Karpas-422 (cell line): ENCODE data around the gene CCND1. TPM values are rescaled to one million over a fixed set of nuclear protein-coding genes. Genes with fewer than 3 reads are reported as not detected.

Source experiments
- DNase-seq: peaks from one replicate; pipeline ENCODE4 v3.0.0-alpha.2; 2015
- H2AFZ ChIP-seq: fragments of 200-600 bp; sonication (generic); 2 replicates; pipeline ENCODE4 v1.6.1; 2014; ENCODE audit warnings: antibody characterized with exemption, low read length, mixed read lengths
- H3K27ac ChIP-seq: fragments of 200-600 bp; sonication (generic); 2 replicates; pipeline ENCODE4 v1.5.1; 2014; ENCODE audit warnings: mild to moderate bottlenecking, low read length, moderate library complexity
- H3K27me3 ChIP-seq: fragments of 200-600 bp; sonication (generic); 2 replicates; pipeline ENCODE4 v1.6.1; 2014; ENCODE audit warnings: low read length, mixed read lengths
- H3K36me3 ChIP-seq: fragments of 200-600 bp; sonication (generic); 2 replicates; pipeline ENCODE4 v1.6.1; 2014; ENCODE audit warnings: low read length, mixed read lengths; ENCODE audit not compliant: insufficient read depth
- H3K4me1 ChIP-seq: fragments of 200-600 bp; sonication (generic); 2 replicates; pipeline ENCODE4 v1.6.1; 2014; ENCODE audit warnings: mild to moderate bottlenecking, low read length, mixed read lengths
- H3K4me2 ChIP-seq: fragments of 200-600 bp; sonication (generic); 2 replicates; pipeline ENCODE4 v1.6.1; 2014; ENCODE audit warnings: low read length, low read depth, mild to moderate bottlenecking; ENCODE audit not compliant: poor library complexity, severe bottlenecking
- H3K4me3 ChIP-seq: fragments of 200-600 bp; sonication (generic); 2 replicates; pipeline ENCODE4 v1.5.1; 2014; ENCODE audit warnings: mild to moderate bottlenecking, antibody characterized with exemption, low read length, mixed read lengths
- H3K79me2 ChIP-seq: fragments of 200-600 bp; sonication (generic); 2 replicates; pipeline ENCODE4 v1.6.1; 2014; ENCODE audit warnings: mild to moderate bottlenecking, low read length, mixed read lengths
- H3K9ac ChIP-seq: fragments of 200-600 bp; sonication (generic); 2 replicates; pipeline ENCODE4 v1.6.0; 2014; ENCODE audit warnings: low read length
- H3K9me2 ChIP-seq: fragments of 200-600 bp; sonication (generic), shearing (Covaris generic); replicated peaks from 2 replicates; pipeline ENCODE4 v1.6.0; 2014; ENCODE audit warnings: mild to moderate bottlenecking, low read length, moderate library complexity; ENCODE audit not compliant: insufficient read depth
- H3K9me3 ChIP-seq: fragments of 300-700, 200-600 bp; sonication (generic); 2 replicates; pipeline ENCODE4 v1.6.1; 2014; ENCODE audit warnings: low read length, mixed read lengths
- H4K20me1 ChIP-seq: fragments of 200-600 bp; sonication (generic); 2 replicates; pipeline ENCODE4 v1.6.1; 2014; ENCODE audit warnings: mild to moderate bottlenecking, antibody characterized with exemption, low read length, low read depth; ENCODE audit not compliant: insufficient read depth
- total RNA-seq: library from RNA; depleted of rRNA; stranded (reverse); fragments of >200 nt; shearing (Covaris generic); gene quantifications from 2 replicates; pipeline ENCODE4 v1.2.3, GENCODE V29; 2014; ENCODE audit warnings: low replicate concordance; rRNA removed

Gene CCND1
- 0.54 and 4.3 TPM in 2 replicates for total RNA-seq

- Histone ChIP-seq H3K9ac (no peak within 1 kb of the TSS), H4K20me1 (no peaks in the 10 kb centered on the region), H3K36me3 (no peaks in the 10 kb centered on the region), H3K9me3 (no peaks in the 10 kb centered on the region), H3K9me2 (no peaks in the 10 kb centered on the region), H3K27ac (no peak within 1 kb of the TSS), H3K4me2 (peak within 1 kb of the TSS; percentile 56), H2AFZ (no peak within 1 kb of the TSS), H3K4me3 (no peak within 1 kb of the TSS), H3K4me1 (peaks cover 18% of the 10 kb centered on the region), H3K27me3 (no peaks in the 10 kb centered on the region), H3K79me2 (no peaks in the 10 kb centered on the region)
- peak; percentile 56 for DNase-seq
Measured at GRCh38 chr11:69640995-69641581, at the start of gene CCND1. TSS of gene CCND1 (plus strand) at chr11:69641156. CDS start at chr11:69641314, 158 bp downstream.

GRCh38 chr11:69592986-69593650 is 47.8 kb upstream of the CCND1 start:
- no peaks in the 10 kb centered on the region for H3K36me3 ChIP-seq
- no peaks in the 10 kb centered on the region for H3K9me3 ChIP-seq
- no peak overlapping the region for H2AFZ ChIP-seq
- H3K9me2 ChIP-seq = no peaks in the 10 kb centered on the region
- H3K27ac ChIP-seq = no peak overlapping the region
- H3K27me3 ChIP-seq = no peaks in the 10 kb centered on the region
- H4K20me1 ChIP-seq = no peaks in the 10 kb centered on the region
- no peak overlapping the region for H3K4me3 ChIP-seq
- no peak overlapping the region for H3K9ac ChIP-seq
- H3K79me2 ChIP-seq = no peaks in the 10 kb centered on the region
- H3K4me2 ChIP-seq = no peak overlapping the region
- no peak for DNase-seq
- H3K4me1 ChIP-seq = no peaks in the 10 kb centered on the region

GRCh38 chr11:69593851-69594250 is 47.1 kb upstream of the CCND1 start:
- Histone ChIP-seq H3K9me2 (no peaks in the 10 kb centered on the region), H3K79me2 (no peaks in the 10 kb centered on the region), H3K9me3 (no peaks in the 10 kb centered on the region), H4K20me1 (no peaks in the 10 kb centered on the region), H3K9ac (no peak overlapping the region), H3K4me1 (no peaks in the 10 kb centered on the region), H3K4me3 (no peak overlapping the region), H3K4me2 (no peak overlapping the region), H3K36me3 (no peaks in the 10 kb centered on the region), H2AFZ (no peak overlapping the region), H3K27me3 (no peaks in the 10 kb centered on the region), H3K27ac (no peak overlapping the region)
- no peak for DNase-seq

- Histone ChIP-seq H3K9ac (no peak overlapping the region), H3K9me3 (no peaks in the 10 kb centered on the region), H3K4me2 (no peak overlapping the region), H3K79me2 (no peaks in the 10 kb centered on the region), H3K4me3 (no peak overlapping the region), H3K27ac (no peak overlapping the region), H3K9me2 (no peaks in the 10 kb centered on the region), H4K20me1 (0 out of 2 replicates have a peak, but pooled peaks cover 2% of the 10 kb centered on the region), H2AFZ (no peak overlapping the region), H3K36me3 (no peaks in the 10 kb centered on the region), H3K27me3 (no peaks in the 10 kb centered on the region), H3K4me1 (no peaks in the 10 kb centered on the region)
- DNase-seq = no peak
Measured at GRCh38 chr11:69594481-69594880, 46.5 kb upstream of the CCND1 start.

- H3K27ac ChIP-seq = no peak overlapping the region
- H3K36me3 ChIP-seq = no peaks in the 10 kb centered on the region
- no peaks in the 10 kb centered on the region for H3K79me2 ChIP-seq
- no peaks in the 10 kb centered on the region for H3K9me2 ChIP-seq
- no peaks in the 10 kb centered on the region for H3K9me3 ChIP-seq
- no peaks in the 10 kb centered on the region for H3K4me1 ChIP-seq
- no peaks in the 10 kb centered on the region for H3K27me3 ChIP-seq
- H3K9ac ChIP-seq = no peak overlapping the region
- no peak overlapping the region for H3K4me2 ChIP-seq
- DNase-seq = no peak
- no peak overlapping the region for H2AFZ ChIP-seq
- 0 out of 2 replicates have a peak, but pooled peaks cover 2% of the 10 kb centered on the region for H4K20me1 ChIP-seq
- no peak overlapping the region for H3K4me3 ChIP-seq
Measured at GRCh38 chr11:69595805-69596665, 44.9 kb upstream of the CCND1 start.

GRCh38 chr11:69598147-69598546 is 42.8 kb upstream of the CCND1 start:
- H3K9me3 ChIP-seq = no peaks in the 10 kb centered on the region
- DNase-seq = no peak
- H3K27me3 ChIP-seq = no peaks in the 10 kb centered on the region
- H3K27ac ChIP-seq = no peak overlapping the region
- no peak overlapping the region for H2AFZ ChIP-seq
- 0 out of 2 replicates have a peak, but pooled peaks cover 2% of the 10 kb centered on the region for H4K20me1 ChIP-seq
- H3K9ac ChIP-seq = no peak overlapping the region
- H3K9me2 ChIP-seq = no peaks in the 10 kb centered on the region
- no peak overlapping the region for H3K4me3 ChIP-seq
- no peaks in the 10 kb centered on the region for H3K4me1 ChIP-seq
- no peaks in the 10 kb centered on the region for H3K79me2 ChIP-seq
- no peak overlapping the region for H3K4me2 ChIP-seq
- H3K36me3 ChIP-seq = no peaks in the 10 kb centered on the region

GRCh38 chr11:69599502-69599901 is 41.5 kb upstream of the CCND1 start:
- Histone ChIP-seq H3K27me3 (no peaks in the 10 kb centered on the region), H3K4me1 (peaks cover 4% of the 10 kb centered on the region; the same call in 1 of the 2 replicates), H3K9me3 (no peaks in the 10 kb centered on the region), H3K79me2 (no peaks in the 10 kb centered on the region), H3K4me2 (no peak overlapping the region), H3K36me3 (no peaks in the 10 kb centered on the region), H3K9me2 (no peaks in the 10 kb centered on the region), H3K9ac (no peak overlapping the region), H2AFZ (no peak overlapping the region), H3K4me3 (no peak overlapping the region), H3K27ac (no peak overlapping the region), H4K20me1 (0 out of 2 replicates have a peak, but pooled peaks cover 2% of the 10 kb centered on the region)
- no peak for DNase-seq

- no peak overlapping the region for H3K4me2 ChIP-seq
Measured at GRCh38 chr11:69600001-69600400, 41.0 kb upstream of the CCND1 start.

More at GRCh38 chr11:69600001-69600400, 41.0 kb upstream of the CCND1 start:
- 0 out of 2 replicates have a peak, but pooled peaks cover 2% of the 10 kb centered on the region for H4K20me1 ChIP-seq
- no peaks in the 10 kb centered on the region for H3K36me3 ChIP-seq
- H3K4me3 ChIP-seq = no peak overlapping the region
- peaks cover 4% of the 10 kb centered on the region; the same call in 1 of the 2 replicates for H3K4me1 ChIP-seq
- no peaks in the 10 kb centered on the region for H3K9me2 ChIP-seq
- no peak overlapping the region for H3K9ac ChIP-seq
- H3K79me2 ChIP-seq = no peaks in the 10 kb centered on the region
- H2AFZ ChIP-seq = no peak overlapping the region
- no peaks in the 10 kb centered on the region for H3K27me3 ChIP-seq
- H3K27ac ChIP-seq = no peak overlapping the region
- no peaks in the 10 kb centered on the region for H3K9me3 ChIP-seq
- no peak for DNase-seq
